T1000 (cell line): Measurements from ENCODE around the gene ADARB2.

Experiments
- DNase-seq: peaks from one replicate; lab custom pipeline; 2025; ENCODE audit warnings: mixed read lengths; lab: John Stamatoyannopoulos, UW

The ADARB2 gene

DNA sequence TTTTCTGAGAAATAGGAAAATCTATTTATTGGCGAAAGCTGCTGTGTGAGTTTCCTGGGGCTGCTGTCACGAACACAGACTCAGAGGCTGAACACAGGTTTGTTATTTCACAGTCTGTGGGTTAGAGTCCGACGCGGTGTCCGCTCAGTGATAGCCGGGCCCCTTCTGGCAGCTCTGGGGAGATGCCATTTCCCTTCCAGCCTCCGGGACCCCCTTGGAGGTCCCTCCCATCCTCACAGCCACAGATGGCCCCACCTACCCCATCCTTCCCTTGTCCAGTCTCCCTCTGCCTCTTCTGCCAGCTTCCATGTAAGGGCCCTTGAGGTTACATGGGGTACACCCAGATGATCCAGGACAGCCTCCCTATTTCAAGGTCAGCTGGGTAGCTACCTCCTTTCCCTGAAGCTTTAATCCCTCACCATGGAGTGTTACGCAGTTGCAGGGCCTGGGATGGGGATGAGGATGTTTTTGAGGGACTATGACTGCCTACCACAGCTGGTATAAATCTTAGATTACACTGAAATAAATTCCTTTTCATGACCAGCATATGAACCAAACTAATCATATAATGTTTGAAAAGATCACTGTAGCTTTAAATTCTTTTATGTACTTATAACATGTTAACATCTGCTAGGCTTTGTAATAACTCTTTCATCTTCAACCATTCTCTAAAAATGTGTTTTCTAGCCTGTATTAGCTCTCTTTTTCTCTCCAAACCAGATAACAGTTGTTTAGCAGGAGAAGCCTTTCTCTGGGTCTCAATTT is 582.6 kb downstream of the ADARB2 start:
- no peak for DNase-seq

- DNase-seq, result no peak
Measured at GRCh38 chr10:1153805-1154351, 583.4 kb downstream of the ADARB2 start.

GRCh38 chr10:1153251-1153763 is 584.0 kb downstream of the ADARB2 start:
- no peak for DNase-seq

DNA sequence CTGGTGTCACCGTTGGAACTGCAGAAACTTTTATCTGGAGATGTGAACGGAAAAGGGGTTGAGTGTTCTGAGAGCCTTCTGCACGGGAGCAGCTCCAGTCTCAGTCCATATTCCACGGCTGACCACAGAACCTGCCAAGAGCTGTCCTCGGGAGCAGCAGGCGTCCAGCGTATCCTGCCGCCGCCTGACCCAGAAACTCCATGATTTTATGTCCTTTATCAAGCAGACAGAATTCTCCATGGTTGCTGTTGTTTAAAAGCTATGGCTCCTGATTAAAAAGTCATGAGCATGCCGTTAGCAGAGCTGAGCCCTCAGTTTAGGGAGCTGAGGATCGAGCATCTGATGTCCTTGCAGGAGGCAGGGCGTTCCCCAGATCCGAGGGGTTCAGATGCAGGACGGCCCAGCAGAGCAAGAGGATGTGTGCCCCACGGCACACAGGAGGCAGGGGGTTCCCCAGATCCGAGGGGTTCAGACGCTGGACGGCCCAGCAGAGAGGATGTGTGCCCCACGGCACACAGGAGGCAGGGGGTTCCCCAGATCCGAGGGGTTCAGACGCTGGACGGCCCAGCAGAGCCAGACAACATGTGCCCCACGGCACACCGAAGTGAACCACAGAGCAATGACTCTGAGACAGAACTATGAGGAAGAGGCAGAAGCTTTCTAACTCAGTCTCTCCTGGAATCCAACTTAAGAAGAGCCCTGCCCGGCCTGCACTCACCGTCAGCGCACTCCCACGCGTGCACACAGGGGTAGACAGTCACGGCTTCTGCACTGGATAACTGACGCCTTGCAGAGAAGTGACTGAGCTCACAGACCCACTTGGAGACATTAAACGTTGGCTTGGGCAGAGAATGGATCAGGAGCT is 584.7 kb downstream of the ADARB2 start:
- no peak for DNase-seq

- DNase-seq, result no peak
Measured at GRCh38 chr10:1151076-1152033, 586.0 kb downstream of the ADARB2 start.

DNA sequence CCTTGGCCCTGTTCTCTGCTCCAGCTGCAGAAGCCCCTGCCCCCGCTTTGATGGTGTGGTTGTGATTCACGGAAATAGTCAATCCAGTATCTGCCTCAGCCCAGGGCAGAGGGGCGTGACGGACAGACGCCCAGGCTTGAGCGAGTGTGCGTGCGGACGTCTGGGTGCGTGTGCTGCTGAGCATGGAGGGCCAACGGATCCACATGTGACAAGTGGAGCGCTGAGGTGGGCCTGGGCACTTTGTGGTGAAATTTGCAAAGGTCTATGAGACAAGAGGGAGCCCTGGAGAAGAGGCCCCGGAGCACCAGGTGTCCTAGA is 586.7 kb downstream of the ADARB2 start:
- no peak for DNase-seq

DNA sequence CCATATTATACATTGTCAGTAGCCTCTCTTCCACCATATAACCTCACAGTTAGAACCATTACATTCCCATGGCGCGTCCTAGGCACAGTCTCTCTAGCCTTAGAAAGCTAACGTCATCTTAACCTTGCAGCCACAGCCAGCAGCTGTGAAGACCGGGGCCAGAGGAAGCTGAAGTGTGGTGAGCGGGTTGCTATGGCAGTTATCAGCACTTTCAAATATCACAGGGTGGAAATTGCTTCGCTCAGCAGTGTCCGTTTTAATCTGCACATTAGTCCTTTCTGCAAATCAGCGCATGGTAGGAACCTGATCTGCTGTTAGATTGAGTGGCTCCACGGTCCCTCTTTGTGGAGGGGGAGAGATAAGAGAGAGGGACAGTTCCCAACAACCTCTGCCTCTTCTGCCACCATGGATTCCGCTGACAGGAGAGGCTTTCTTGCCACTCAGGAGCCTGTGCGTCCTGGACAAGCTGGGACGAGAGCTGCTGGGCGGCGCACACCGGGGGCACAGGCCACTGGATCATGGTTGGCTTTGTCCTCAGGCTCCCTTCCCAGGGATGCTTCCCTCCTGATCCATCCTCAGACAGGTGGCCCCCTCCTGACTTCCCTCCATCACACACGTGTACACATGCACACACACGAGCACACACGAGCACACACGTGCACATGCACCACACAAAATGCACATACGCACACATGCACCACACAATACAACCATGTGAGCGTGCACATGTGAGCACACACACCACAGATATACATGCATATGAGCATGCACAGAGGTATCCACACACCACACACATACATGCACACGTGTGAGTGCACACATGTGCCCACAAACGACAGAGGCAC is 587.3 kb downstream of the ADARB2 start:
- DNase-seq, result no peak

DNA sequence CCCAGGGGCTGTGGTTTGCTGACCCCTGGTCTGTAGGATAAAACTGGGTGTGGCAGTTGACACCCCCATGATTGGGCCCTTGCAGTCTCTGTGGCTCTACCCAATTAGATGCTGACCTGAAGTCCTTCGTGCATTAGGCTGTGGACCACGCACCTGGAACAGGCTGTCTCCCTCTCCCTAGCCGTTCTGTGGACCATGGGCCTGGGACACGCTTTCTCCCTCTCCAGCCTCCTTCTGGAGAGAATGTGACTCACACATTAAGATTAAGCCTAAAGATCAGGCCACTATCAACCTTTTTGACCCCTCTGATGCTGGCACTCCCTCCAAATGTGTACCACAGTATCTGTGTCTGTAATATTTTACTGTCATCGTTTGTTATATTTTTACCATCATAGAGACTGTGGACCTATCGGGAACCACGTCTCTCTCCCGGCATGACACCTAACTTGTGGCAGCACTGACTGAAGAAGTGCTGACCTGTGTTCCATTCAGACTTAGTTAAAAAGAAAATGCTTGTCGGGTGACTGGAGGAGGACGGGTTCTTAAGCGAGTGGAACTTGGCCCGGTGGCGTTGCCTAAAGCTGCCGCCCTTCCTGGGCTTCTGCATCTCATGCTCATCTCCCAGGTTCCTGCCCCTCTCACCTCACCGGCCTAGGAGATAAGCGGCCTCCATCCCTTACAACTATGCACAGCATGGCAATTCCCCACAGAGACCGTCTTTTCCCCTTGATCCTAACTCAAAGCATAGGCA is 588.3 kb downstream of the ADARB2 start:
- DNase-seq, result no peak

DNA sequence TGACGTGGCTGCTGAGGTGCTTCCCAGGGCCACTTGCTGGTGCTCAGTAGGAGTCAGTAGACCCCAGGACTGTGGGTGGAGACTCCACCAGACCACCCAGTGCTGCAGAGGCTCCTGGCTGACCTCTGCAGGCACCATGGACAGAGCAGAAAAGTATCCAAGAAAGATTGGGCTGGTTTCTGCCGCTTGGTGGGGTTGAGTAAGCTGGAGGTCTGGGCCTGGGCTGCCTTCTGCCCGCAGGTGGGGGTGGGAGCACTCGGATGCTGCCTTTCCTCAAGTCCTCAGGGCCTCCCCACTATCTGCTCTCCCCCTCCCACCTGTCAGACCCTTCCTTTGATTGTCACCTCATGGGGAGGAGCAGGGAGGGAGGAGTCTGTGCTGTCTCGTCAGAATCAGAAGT is 589.5 kb downstream of the ADARB2 start:
- no peak for DNase-seq

DNA sequence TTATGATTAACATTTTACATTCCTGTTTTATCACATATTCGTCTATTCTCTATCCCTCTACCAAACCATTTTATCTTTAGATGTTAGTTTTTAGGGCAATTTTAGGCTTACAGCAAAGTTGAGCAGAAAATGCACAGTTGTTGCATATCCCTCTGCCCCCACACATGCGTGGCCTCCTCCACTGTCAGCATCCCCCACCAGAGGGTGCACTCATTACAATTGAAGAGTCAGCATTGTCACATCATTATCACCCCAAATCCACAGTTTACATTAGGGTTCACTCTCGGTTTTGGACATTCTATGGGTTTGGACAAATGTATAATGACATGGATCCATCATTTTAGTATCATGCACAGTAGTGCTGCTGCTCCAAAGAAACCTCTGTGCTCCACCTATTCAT is 594.7 kb downstream of the ADARB2 start:
- no peak for DNase-seq

DNA sequence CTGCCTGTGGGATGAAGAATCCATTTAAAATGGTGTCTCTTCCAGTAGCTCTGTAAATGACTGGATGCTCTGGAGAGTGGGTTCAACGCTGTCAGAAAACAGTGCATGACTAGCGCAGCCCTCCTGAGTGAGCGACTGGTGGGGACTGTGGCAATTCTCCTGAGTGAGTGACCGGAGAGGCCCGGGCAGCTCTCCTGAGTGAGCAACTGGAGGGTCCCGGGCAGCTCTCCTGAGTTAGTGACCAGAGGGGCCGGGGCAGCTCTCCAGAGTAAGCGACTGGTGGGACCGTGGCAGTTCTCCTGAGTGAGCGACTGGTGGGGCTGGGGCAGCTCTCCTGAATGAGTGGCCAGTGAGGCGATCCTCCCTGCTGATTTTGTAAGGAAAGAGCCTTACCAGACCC is 595.6 kb downstream of the ADARB2 start:
- no peak for DNase-seq

GRCh38 chr10:1141261-1141660 is 596.1 kb downstream of the ADARB2 start:
- DNase-seq, result no peak

DNA sequence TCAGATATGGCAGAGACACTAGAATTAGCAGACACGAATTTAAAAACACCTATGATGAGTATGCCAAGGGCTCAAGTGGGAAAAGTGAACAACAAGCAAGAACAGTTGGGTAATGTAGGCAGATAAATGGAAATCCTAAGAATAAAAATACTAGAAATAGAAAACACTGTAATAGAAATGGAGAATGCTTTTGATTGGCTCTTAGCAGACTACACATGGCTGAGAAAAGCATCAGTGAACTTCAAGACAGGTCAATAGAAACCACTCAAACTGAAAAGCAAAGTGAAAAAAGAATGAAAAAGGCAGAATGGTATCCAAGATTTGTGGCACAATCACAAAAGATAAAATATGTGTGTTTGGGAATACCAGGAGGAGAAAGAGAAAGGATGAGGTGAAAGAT is 598.8 kb downstream of the ADARB2 start:
- DNase-seq, result no peak

GRCh38 chr10:1137499-1138163 is 599.7 kb downstream of the ADARB2 start:
- no peak for DNase-seq

- no peak for DNase-seq
Measured at GRCh38 chr10:1136268-1136667, 601.1 kb downstream of the ADARB2 start.

- DNase-seq, result no peak
Measured at GRCh38 chr10:1134156-1134555, 603.2 kb downstream of the ADARB2 start.

- DNase-seq, result no peak
Measured at GRCh38 chr10:1133495-1134045, 603.8 kb downstream of the ADARB2 start.

DNA sequence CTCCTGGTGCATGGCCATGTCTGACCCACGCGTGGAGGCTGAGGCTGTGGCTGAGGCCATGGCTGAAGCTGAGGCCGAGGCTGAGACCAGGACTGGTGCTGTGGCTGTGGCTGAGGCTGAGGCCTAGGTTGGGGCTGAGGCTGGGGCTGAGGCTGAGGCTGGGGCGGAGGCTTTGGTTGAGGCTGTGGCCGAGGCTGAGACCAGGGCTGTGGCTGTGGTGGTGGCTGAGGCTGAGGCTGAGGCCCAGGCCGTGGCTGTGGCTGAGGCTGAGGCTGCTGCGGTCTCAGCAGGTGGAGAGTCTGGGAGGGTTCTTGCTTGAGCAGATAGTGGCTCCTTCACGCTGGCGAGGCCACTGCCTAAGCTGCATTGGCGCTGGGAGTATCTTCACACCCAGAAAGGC is 604.7 kb downstream of the ADARB2 start:
- no peak for DNase-seq
